Measurements from ENCODE around the gene SLC1A5. TPM values are rescaled to one million over a fixed set of nuclear protein-coding genes. Genes with fewer than 3 reads are reported as not detected.
A peak's percentile ranks its signal among the peaks of the same experiment; 100 is the strongest.

The SLC1A5 gene
- total RNA-seq, 1 donor from 2014 or later, result 49.0 TPM

DNA sequence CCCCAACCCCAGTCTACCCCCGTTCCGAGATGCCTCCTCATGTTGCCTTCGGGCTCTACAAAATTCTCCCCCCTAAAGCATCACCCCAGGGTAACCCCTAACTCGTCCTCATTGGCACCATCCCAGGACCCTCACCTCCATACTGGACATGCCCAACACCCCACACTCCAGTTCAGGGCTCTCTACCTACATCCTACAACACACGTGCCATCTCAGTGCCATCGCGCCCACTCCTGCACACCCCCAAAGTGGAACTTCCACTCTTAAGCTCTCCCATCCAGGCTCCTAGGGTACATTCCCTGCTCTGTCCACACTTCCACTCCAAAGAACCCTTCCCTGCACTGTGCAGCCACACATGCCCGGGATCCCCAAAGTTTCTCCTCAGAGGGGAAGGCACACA, 43.4 kb downstream of the SLC1A5 start:
- DNase-seq (ENCODE audit: low read depth), result no peak

DNA sequence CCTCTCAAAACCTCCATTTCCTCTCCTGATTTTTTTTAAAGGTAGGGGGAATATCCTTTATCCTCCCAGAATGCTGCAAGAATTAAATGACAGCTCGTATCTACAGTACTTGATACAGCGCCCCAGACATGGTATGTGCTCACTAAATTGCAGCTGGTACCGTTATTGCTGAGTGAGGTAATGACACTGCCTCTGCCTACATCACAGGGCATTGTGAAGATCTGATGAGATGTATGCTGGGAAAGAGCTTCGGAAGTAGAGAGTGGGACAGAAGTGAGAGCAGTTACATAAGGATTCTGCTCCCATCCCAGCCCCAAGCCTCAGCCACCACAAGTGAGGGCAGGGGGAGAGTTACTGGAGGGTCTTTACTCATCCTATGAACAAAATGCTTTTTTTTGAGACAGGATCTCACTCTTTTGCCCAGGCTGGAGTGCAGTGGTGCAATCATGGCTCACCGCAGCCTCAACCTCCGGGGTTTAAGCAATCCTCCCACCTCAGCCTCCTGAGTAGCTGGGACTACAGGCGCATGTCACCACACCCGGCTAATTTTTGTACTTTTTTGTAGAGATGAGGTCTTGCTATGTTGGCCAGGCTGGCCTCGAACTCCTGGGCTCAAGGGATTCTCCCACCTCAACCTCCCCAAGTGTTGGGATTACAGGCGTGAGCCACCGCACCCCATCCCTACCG, 44.2 kb downstream of the SLC1A5 start:
- DNase-seq (ENCODE audit: low read depth), result no peak

DNA sequence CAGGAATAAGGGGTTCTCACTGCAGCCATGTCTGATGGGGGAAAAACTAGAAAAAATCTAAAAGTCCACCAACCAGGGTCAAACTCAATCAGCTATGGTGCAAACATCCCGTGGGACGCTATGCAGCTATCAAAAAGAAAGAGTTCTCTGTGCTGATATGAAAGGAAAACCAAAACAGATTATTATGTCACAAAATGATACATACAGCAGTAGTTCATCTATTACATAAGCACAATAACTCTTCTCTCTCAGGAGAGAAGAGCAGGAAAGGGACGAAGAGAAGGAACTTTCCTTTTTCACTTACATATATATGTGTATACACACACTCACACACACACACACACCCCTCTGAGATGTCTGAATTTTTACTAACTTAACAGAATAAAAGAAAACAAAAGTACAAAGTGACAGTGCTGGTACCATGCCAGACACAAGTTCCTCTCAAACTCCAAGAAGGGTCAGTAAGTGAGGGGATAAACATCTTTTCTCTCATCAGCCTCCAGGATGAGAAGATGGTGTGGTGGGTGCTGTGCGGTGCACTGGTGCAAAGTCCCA, 45.4 kb downstream of the SLC1A5 start:
- DNase-seq (ENCODE audit: low read depth), result no peak

DNA sequence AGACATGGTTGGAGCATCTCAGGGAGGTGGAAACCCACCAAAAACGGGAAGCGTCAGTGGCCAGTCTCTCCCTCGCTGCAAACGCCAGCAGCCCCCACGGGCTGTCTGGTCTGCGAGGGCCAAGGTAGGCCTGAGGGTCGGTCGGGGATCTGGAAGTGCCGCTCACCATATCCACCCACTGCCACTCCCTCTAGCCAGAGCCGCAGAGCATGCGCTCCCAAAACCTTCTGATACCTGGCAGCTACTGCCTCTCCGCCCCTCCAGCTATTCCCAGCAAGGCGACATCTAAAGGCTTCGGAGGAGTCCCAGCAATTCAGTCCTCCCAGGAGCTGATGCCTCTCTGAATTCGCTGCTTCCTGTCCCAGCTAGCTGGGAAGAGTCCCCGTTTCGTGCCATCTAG, 46.9 kb downstream of the SLC1A5 start:
- DNase-seq (ENCODE audit: low read depth), result no peak

DNA sequence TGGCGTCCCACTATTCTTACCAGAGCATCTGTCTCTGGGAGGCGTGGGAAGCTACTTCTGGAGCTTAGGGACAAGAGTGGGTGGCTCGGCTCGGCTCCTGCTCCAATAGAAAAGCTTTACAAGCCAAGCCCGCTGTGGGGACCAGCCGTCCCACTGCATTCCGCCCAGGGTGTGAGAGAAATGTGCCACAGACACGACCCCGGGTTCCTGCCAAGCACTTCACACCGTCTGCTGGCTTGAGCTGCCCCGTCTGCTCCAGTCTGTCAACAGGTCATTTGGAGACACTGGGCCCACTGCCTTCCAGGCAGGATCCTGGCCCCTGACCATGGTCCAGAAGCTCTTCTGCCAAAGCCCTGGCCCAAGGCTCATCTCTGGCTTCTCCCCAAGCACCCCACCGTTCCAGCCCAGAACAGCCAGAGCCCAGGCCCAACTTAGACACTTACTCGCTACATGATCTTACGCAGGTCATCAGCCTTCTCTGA, 49.1 kb downstream of the SLC1A5 start:
- DNase-seq (ENCODE audit: low read depth), result peak; percentile 81

DNA sequence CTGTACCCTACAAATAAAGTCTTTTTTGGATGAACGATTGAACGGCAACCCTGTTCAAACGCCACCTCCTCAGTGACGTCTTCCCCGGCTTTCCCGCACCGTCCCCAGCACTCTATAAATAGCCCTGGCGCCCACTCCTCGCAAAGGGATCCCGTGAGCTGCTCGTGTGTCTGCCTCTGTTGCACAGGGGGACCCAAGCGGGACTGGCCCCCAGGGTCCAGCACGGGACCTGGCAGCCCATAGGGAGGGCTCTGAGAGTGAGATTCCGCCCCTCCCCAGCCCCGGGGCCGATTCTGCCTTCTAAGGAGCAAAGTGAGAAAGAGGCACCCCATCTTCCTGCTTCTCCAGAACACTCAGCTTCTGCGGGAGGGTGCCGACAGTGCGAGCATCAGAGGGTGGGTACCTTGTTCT, 50.6 kb downstream of the SLC1A5 start:
- no peak for DNase-seq (ENCODE audit: low read depth)

DNA sequence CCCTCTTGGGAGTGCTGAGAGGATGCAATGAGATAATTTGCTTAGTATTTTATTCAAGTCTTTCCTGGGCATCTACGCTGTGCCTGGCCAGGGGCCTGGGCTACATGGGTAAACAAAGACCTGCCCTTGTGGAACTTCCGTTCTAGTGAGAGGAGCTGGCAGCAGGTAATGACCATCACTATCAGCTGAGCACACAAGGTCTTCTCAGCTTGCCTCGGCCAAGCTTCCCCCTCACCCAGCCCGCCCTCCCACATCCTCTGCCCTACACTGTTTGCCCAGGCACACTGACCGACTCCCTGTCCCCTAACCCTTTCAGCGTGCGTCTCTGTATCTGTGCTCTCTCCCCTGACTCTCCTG, 51.1 kb downstream of the SLC1A5 start:
- no peak for DNase-seq (ENCODE audit: low read depth)

DNA sequence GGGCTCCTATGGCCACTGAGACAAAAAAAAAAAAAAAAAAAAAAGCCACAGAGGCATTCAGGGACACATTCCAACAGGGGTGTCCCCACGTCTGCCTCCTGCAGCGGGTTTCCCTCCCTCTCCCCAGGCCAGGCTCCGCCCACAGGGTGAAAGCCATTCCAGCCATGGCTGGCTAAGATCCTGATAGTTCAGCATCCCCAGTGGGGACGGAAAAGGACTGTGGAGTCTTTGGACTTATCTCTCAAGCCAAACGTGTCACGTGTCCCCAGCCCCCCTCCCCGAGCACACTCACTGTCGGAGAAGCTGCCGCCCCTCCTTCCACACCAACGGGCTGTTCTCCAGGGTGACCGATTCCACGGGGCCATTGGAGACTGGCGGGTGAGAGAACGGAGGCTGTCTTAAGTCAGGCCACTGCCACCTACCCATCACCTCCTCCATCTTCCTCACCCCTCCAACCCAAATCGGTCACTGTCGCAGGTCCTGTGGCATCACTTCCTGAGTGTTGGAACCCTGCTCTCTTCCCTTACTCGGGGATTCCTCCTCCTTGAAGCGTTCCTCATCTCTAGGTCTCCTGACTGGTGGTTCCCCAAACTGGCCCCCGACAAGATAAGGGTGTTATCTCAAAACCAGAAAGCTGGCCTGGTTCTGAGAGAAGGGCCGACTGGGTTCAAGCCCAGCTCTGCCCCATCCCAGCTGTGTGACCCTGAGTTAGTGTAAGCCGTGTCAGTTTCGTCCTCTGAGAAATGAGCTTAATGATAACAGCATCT, 51.7 kb downstream of the SLC1A5 start:
- no peak for DNase-seq (ENCODE audit: low read depth)

DNA sequence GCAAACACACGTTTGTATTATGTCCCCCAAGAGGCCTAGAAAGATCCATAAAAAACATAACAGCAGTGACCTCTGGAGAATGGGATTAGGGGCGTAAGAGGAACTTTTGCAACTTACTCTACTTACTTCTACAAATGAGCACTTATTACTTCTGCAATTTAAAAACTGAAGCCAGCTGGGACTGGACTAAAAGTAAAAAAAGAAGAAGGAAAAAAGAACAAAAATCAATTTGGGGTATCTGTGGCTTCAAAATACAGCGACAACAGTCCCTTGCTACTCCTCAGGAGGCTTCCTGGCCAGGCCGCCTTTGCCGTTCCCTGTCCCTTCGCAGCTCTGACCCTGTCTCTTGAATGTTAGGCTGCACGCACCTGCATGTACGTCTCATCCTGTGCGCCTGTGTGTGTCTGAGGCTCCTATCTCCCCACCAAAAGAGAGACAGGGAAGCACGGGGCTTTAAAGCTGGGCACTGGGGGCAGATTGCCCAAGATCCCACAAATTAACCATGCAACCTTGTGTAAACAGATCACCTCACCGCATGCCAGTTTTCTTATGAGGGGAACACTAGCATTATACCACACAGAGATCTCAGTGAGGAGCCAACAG, 54.6 kb downstream of the SLC1A5 start:
- no peak for DNase-seq (ENCODE audit: low read depth)

DNA sequence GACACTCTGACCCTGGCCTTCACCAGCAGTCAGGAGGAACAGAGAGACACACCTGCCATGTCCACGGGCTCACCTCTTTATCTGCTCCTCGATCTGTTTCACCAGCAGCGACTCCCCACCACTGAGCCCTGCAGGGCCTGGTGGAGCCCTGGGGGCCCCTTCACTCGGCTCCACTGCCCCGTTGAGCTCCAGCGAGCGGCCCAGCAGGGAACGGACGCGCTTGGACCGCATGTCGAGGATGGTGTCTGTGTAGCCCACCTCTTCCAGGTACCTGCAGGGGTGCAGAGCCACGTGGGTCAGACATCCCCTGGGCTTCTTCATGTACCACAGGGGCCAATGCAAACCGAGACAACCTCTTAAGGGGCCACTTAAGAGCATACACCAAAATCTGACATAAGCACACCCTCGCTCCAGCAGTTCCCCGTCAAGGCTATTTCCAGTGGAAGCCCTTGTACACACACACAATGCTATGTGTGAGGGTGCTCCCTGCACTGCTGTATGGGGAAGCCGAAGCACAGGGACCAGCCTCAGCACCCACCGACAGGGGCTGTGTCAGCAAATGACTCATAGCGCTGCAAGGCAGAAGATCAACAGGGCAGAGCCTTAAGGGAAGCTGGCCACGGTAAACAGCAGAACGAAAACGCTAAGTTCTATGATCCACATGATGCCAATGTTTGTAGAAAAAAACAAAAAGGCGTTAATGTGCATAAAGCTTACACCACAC, 55.3 kb downstream of the SLC1A5 start:
- DNase-seq (ENCODE audit: low read depth), result no peak

DNA sequence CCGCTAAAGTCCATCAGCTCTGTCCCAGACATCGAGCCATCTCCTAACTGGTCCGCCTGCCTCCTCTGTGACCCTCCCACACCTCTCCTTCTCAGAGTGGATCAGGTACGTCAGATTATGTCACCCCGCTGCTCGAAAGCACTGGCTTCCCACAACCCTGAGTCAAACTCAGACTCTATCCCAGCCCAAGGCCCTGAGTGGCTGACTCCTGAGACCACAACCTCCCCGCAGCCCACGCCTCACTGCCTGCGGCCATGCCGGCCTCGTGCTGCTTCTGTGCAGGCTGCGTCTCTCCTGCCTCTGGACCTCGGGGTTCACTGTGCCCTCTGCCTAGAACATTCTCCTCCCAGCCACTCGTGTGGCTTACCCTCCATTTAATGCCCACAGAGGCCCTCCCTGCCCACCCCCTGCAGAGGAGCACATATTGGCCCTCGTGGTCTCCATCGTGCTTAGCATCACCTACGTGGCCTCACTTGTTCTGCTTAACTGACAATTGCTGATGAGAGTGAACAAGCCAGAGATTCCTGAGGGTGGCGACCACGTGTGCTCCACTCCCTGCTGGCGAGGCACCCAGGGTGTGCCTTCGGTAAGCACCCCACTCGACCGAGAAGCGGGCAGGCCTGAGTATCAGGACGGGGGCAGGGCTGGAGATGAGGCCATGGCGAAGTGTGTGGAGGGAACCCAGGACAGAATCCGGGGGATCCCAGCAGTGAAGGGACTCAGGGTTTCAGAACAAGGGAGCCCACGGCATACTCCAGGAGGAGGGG, 56.0 kb downstream of the SLC1A5 start:
- DNase-seq (ENCODE audit: low read depth), result no peak

DNA sequence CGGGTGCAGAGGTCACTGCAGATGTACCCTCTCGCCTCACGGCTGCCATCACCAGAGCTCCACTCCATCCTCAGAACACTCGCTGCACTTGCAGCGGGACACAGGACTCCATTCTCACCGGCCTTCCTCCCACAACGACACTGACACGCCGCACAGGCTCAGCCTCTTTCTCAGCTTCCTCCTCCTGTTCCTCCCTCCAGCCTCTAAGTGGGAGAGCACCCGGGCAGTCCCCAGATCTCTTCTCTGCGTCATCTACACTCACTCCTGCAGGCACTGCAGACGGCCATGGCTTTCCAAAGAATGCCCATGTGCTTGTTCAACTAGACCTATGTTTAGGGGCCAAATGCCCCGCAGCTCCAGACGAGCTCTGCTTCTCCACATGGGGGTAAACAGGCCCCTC, 56.8 kb downstream of the SLC1A5 start:
- DNase-seq (ENCODE audit: low read depth), result no peak

DNA sequence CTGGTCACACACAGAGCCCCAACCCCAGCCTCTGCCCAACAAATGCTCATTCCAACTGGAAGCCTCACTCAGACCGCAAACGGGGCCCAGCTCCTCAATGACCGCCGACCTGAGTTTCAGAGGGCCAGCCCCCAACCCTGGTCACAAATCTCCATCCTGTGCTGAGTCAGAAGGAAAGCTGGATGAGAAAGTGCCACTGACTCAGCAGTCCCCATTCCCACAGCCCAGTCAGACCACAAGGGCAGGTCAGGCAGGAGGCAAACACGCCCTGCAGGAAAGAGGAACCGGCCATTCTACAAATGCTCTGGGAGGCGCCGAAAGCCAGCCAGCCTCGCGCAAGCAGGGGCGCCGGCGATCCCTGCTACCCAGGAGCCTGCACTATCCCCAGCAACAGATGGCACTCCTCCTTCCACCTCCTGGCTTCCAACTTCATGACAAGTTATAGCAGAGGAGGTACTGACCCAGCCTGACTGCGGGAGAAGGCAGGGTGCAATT, 57.3 kb downstream of the SLC1A5 start:
- peak; percentile 84 for DNase-seq (ENCODE audit: low read depth)

DNA sequence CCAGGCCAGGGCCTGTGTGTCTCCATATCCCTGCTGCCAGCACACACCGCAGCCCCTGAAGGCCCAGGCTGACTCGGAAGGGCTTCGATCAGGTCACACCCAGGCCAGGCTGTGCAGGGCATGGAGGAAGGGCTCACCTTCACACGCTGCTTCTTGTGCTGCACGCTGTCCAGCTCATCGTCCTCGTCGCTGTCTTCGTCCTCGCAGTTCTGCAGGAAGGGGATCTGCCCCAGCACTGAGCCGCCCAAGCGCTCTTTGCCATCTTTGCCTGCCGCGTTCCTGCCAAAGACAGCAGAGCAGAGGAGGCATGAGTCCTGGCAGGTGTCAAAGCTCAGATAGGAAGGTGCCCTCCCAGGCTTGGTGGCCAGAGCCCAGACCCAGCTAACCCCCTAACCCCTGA, 57.8 kb downstream of the SLC1A5 start:
- DNase-seq (ENCODE audit: low read depth), result no peak

DNA sequence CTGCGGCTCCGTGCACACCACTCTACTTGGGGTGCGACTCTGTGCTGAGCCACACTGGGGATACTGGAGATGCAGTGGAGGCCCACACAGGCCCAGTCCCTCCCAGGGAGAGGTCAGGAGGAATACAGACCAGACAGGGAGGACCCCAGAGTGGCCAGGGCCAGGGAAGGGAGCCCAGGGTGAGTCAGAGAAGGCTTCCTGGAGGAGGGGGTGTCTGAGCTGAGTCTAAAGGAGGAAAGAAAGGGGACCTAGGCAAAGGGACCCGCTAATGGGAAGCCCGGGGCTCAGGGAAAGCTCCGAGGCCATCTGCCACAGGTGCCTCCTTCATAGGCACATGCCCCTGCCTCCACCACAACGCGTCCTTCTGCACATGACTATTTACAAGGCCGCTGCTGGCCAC, 58.2 kb downstream of the SLC1A5 start:
- DNase-seq (ENCODE audit: low read depth), result no peak

DNA sequence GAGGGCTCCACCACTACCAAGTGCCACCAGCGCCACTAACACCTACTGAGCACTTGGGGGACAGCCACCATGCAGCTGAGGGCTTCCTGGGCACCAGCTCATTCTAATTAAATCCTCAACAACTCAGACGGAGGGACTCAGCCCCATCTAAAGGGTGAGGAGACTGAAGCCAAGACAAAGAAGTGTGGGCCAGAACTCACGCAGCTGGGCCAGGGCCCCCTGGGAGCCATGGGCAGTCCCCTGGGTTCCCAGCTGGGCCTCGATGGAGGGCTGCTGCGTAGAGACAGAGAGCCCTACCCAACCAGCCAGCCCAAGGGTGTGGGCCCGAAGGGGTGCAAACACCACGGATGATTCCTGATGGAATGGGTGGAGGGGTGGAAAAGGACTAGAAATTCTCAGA, 58.7 kb downstream of the SLC1A5 start:
- DNase-seq (ENCODE audit: low read depth), result no peak

DNA sequence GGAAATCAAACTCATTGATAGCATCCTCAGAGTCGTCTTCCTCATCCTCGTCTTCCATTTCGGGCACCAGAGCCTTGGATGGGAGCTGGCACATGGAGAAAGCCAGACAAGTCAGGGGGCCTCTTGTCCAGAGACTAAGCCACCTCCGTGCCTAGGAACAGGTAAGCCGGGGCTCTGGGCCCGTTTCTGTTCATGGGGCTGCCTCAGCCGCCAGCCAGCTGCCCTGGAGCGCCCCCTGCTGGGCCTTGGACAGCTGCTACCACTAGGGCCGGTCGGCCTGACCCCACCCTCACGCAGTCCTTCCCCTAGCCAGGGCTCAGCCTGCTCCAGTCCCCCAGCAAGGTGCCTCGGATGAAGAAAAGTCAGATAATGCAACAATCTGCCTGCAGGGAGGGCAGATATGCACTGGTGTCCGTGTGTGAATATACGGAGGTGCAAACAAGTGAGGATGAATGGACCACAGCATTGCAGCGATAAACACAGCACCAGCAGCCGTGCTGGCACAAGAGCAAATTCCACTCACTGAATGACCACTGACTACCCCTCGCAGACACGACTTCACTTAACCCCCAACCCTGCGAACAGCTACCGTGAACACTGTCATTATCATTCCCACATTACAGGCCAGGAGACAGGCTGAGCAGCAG, 59.6 kb downstream of the SLC1A5 start:
- peak; percentile 51 for DNase-seq (ENCODE audit: low read depth)

DNA sequence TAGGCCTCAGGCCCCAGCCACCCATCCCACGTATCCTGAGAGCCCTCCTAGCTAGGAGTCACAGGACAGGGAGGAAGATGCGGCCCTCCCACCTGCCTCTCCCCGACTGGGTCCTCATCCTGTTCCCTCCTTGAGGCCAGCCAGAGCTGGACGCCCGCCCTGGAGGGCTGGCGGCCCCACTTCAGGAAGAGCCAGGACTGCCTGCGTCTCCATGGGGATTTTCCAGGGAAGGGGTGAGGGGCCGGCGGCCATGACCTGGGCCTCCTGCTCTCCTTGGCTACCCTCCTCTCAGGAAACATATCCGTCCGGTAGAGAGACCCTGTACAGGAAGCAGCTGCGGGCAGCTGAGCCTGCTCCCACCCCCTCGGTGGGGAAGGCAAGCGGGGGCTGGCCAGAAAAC, 60.2 kb downstream of the SLC1A5 start:
- no peak for DNase-seq (ENCODE audit: low read depth)

DNA sequence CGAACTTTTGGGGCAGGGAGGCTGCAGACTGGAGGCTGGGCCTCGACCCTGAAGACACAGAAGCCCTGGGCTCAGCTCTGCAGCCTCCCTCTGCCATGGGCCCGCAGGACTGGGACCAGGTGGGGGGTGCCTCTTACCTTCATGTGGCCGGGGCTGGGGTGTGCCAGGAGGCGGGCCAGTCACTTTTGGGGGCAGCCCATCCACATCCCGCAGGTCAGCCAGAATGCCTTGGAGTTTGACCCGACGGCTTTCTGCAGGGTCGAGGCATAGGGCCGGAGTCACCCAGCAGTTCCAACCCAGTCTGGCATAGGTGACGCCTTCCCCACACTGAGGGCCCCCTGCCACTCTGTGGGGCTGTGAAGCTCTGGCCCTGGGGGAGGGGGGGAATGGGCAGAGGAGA, 60.6 kb downstream of the SLC1A5 start:
- DNase-seq (ENCODE audit: low read depth), result no peak

DNA sequence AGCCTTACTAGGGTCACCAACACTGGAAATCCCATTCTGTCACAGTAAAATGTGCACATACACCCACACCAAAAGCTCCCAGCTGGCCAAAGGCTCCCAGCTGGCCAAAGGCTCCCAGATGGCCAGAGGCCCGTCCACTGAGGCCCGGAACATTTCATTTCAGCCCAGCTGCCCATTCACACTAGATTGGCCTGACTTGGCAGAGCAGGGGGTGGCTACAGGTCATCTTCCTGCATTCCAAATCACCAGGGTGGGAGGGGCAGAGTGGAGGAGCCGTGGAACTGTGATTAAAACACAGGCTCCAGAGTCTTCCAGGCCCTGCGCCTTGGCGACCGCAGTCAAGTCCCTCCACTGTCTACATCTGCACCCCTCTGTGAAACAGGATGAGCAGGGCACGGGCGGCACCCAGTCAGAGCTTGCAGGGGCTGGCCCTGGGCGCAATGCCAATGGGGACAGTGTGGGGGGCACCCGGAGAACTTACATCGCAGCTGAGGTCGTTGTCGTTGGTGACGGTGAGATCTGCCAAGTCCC, 61.4 kb downstream of the SLC1A5 start:
- peak; percentile 27 for DNase-seq (ENCODE audit: low read depth)
